ENCODE measurements around the gene ACP2.

DNA sequence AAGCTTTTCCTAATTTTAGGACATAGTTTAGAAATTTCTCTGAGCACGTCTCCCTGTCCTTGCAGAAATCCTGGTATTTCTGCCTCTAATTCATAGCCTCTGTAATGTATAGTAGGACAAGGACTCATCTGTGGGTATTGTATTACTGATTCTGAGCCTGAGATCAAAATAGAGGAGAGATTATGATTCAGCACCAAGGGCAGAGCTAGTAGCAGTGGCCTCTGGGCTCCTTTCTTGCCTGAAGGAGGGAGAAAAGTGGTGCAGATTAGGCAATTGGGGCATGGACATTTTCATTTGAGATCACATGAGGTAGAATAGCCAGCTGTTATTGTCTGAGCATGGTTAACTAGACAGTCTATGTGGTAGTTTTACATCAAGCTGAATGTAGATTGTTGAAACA is 24.1 kb upstream of the ACP2 start:
- TF ChIP-seq, protein P1, sequence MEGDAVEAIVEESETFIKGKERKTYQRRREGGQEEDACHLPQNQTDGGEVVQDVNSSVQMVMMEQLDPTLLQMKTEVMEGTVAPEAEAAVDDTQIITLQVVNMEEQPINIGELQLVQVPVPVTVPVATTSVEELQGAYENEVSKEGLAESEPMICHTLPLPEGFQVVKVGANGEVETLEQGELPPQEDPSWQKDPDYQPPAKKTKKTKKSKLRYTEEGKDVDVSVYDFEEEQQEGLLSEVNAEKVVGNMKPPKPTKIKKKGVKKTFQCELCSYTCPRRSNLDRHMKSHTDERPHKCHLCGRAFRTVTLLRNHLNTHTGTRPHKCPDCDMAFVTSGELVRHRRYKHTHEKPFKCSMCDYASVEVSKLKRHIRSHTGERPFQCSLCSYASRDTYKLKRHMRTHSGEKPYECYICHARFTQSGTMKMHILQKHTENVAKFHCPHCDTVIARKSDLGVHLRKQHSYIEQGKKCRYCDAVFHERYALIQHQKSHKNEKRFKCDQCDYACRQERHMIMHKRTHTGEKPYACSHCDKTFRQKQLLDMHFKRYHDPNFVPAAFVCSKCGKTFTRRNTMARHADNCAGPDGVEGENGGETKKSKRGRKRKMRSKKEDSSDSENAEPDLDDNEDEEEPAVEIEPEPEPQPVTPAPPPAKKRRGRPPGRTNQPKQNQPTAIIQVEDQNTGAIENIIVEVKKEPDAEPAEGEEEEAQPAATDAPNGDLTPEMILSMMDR (IDR thresholded peaks at IDR 0.05), result no peak
- no peak for TF ChIP-seq POLR2AphosphoS5 (IDR thresholded peaks at IDR 0.05; ENCODE audit: insufficient read depth in 1 of 2, low read depth in 1 of 2)
- TF ChIP-seq POLR2A (IDR thresholded peaks at IDR 0.05), result no peak
